PFSK-1 (cell line): ENCODE measurements around the gene PPP2R2D.

Source experiments
- FOXP2 ChIP-seq: optimal IDR thresholded peaks from 2 replicates; pipeline ENCODE3; 2011; ENCODE audit warnings: borderline replicate concordance, control low read depth, inconsistent platforms; ENCODE audit not compliant: insufficient read depth; ENCODE audit errors: extremely low read length, extremely low read depth
- POLR2AphosphoS5 ChIP-seq: IDR thresholded peaks from 2 replicates; pipeline ENCODE4 v1.6.1; 2012; ENCODE audit warnings: low read depth, mild to moderate bottlenecking, control low read depth, low read length, moderate library complexity
- REST ChIP-seq, 2 experiments: IDR thresholded peaks; 2 replicates each; pipeline versions ENCODE4 v1.6.1 to v1.8.0; 2011 to 2012; ENCODE audit warnings: low read depth in 2 of 2, low read length in 2 of 2, control low read depth in 1 of 2, inconsistent platforms in 1 of 2, mild to moderate bottlenecking in 1 of 2, moderate library complexity in 1 of 2; ENCODE audit not compliant: insufficient read depth in 1 of 2
- SIN3A ChIP-seq: IDR thresholded peaks from 2 replicates; pipeline ENCODE4 v1.6.1; 2012; ENCODE audit warnings: mild to moderate bottlenecking, low read length, moderate library complexity, borderline replicate concordance; ENCODE audit not compliant: insufficient read depth
- TAF1 ChIP-seq: IDR thresholded peaks from 2 replicates; pipeline ENCODE4 v1.6.1; 2012; ENCODE audit warnings: low read length, control low read depth, borderline replicate concordance; ENCODE audit not compliant: insufficient read depth

Gene PPP2R2D

GRCh38 chr10:131943021-131943814 is 42.4 kb downstream of the PPP2R2D start:
- TF ChIP-seq POLR2AphosphoS5 (no peak), FOXP2 (no peak), SIN3A (no peak), REST (IDR thresholded peaks at IDR 0.05; ENCODE audit: insufficient read depth in 1 of 2, low read depth in 2 of 2, low read length in 2 of 2) (no peak), TAF1 (no peak)

- TF ChIP-seq FOXP2 = no peak
- no peak for TF ChIP-seq REST (IDR thresholded peaks at IDR 0.05; ENCODE audit: insufficient read depth in 1 of 2, low read depth in 2 of 2, low read length in 2 of 2)
- no peak for TF ChIP-seq POLR2AphosphoS5
- no peak for TF ChIP-seq SIN3A
- no peak for TF ChIP-seq TAF1
Measured at GRCh38 chr10:131944412-131944811, 43.6 kb downstream of the PPP2R2D start.

- no peak for TF ChIP-seq REST (IDR thresholded peaks at IDR 0.05; ENCODE audit: insufficient read depth in 1 of 2, low read depth in 2 of 2, low read length in 2 of 2)
- no peak for TF ChIP-seq FOXP2
- no peak for TF ChIP-seq SIN3A
- TF ChIP-seq TAF1 = no peak
- no peak for TF ChIP-seq POLR2AphosphoS5
Measured at GRCh38 chr10:131944976-131945695, 44.3 kb downstream of the PPP2R2D start.

- TF ChIP-seq FOXP2 = no peak
- TF ChIP-seq REST (IDR thresholded peaks at IDR 0.05; ENCODE audit: insufficient read depth in 1 of 2, low read depth in 2 of 2, low read length in 2 of 2) = no peak
- no peak for TF ChIP-seq SIN3A
- TF ChIP-seq TAF1 = no peak
- no peak for TF ChIP-seq POLR2AphosphoS5
Measured at GRCh38 chr10:131946321-131946751, 45.5 kb downstream of the PPP2R2D start.

DNA sequence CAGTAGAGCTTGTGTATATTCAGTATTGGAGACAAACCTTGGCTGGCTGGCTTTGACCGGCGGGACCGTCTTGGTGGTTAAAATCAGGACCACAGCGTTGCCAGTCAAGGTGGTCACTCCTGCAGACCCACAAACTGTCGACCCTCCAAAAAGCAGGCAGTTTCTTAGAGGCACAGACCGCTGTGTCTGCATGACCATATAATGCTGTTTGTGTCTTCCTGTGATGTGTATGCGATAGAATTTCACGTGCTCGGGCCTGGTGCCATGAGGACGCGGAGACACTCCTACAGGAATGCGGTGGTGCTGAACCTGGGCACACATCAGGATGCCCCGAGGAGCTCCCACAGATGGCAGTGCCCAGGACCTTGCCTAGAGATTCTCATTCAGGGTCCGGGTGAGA is 46.1 kb downstream of the PPP2R2D start:
- TF ChIP-seq TAF1 (no peak), FOXP2 (no peak), SIN3A (no peak), REST (IDR thresholded peaks at IDR 0.05; ENCODE audit: insufficient read depth in 1 of 2, low read depth in 2 of 2, low read length in 2 of 2) (no peak), POLR2AphosphoS5 (no peak)
